CD14-positive monocyte (primary cell): ENCODE measurements around the gene NQO2. TPM values are rescaled to one million over a fixed set of nuclear protein-coding genes. Genes with fewer than 3 reads are reported as not detected.

Source experiments
- DNase-seq, 3 donors: peaks; one replicate each; pipeline ENCODE4 v3.0.0-alpha.2; 2011 to 2022
- H2AFZ ChIP-seq: 2 replicates; pipeline ENCODE4 v1.6.0; 2012; ENCODE audit warnings: mild to moderate bottlenecking, low read depth, low read length, inconsistent platforms; ENCODE audit not compliant: insufficient read depth, poor library complexity, severe bottlenecking
- H3K27ac ChIP-seq, 2 donors: 1 replicate in 1 of 2; 2 replicates in 1 of 2; pipeline ENCODE4 v1.5.1; 2012 to 2013; ENCODE audit warnings: low read length in 2 of 2, control low read depth in 1 of 2, inconsistent platforms in 1 of 2, low read depth in 1 of 2, mild to moderate bottlenecking in 1 of 2
- H3K27me3 ChIP-seq, 2 donors: one replicate each; pipeline versions ENCODE4 v1.6.0 to v1.6.1; 2011 to 2013; ENCODE audit warnings: low read length in 2 of 2; ENCODE audit not compliant: control insufficient read depth in 2 of 2, insufficient read depth in 2 of 2
- H3K36me3 ChIP-seq, 2 donors: replicated peaks in 1 of 2; 1 replicate in 1 of 2; 2 replicates in 1 of 2; pipeline versions ENCODE4 v1.5.1 to v1.6.1; 2012 to 2013; ENCODE audit warnings: low read length in 2 of 2, control low read depth in 1 of 2, inconsistent platforms in 1 of 2, mild to moderate bottlenecking in 1 of 2; ENCODE audit not compliant: insufficient read depth in 2 of 2, control insufficient read depth in 1 of 2
- H3K4me1 ChIP-seq, 2 donors: 1 replicate in 1 of 2; 2 replicates in 1 of 2; pipeline versions ENCODE4 v1.5.1 to v1.6.1; 2012 to 2013; ENCODE audit warnings: low read length in 2 of 2, control low read depth in 1 of 2, inconsistent platforms in 1 of 2, mild to moderate bottlenecking in 1 of 2, moderate library complexity in 1 of 2; ENCODE audit not compliant: insufficient read depth in 2 of 2, control insufficient read depth in 1 of 2
- H3K4me2 ChIP-seq: replicated peaks from 2 replicates; pipeline ENCODE3; 2012; ENCODE audit warnings: low read length, moderate library complexity, mild to moderate bottlenecking; ENCODE audit not compliant: poor library complexity, severe bottlenecking; ENCODE audit errors: extremely low read depth
- H3K4me3 ChIP-seq, 3 experiments: fragments of 200-600 bp in 1 of 3; sonication (generic) in 1 of 3; replicated peaks in 1 of 3; 1 replicate in 2 of 3; 2 replicates in 1 of 3; pipeline ENCODE4 v1.5.1; 2011 to 2013; ENCODE audit warnings: low read length in 3 of 3, mild to moderate bottlenecking in 3 of 3, control low read depth in 2 of 3, low read depth in 2 of 3, inconsistent platforms in 1 of 3, moderate library complexity in 1 of 3
- H3K79me2 ChIP-seq: 2 replicates; pipeline ENCODE4 v1.6.0; 2012; ENCODE audit warnings: mild to moderate bottlenecking, control low read depth, inconsistent platforms, low read length, moderate library complexity; ENCODE audit not compliant: insufficient read depth
- H3K9ac ChIP-seq: 2 replicates; pipeline ENCODE4 v1.6.0; 2017; ENCODE audit warnings: low read length, mild to moderate bottlenecking; ENCODE audit not compliant: insufficient read depth, poor library complexity, severe bottlenecking
- H3K9me3 ChIP-seq, 2 donors: replicated peaks in 1 of 2; 1 replicate in 1 of 2; 2 replicates in 1 of 2; pipeline versions ENCODE4 v1.5.1 to v1.6.1; 2012 to 2013; ENCODE audit warnings: low read length in 2 of 2, control low read depth in 1 of 2; ENCODE audit not compliant: control insufficient read depth in 1 of 2, insufficient read depth in 1 of 2
- H4K20me1 ChIP-seq: 2 replicates; pipeline ENCODE4 v1.6.0; 2012; ENCODE audit warnings: mild to moderate bottlenecking, low read length, control low read depth, moderate library complexity; ENCODE audit not compliant: insufficient read depth
- H3K27ac Mint-ChIP-seq, 7 donors: one replicate each; pipeline ENCODE4 v1.8.0; 2020; ENCODE audit warnings: mild to moderate bottlenecking in 7 of 7, mixed read lengths in 7 of 7, moderate library complexity in 6 of 7, inconsistent platforms in 2 of 7
- H3K27me3 Mint-ChIP-seq, 3 donors: one replicate each; pipeline ENCODE4 v1.8.0; 2021 to 2022; ENCODE audit warnings: low read depth in 3 of 3, mild to moderate bottlenecking in 3 of 3, mixed read lengths in 3 of 3, moderate library complexity in 3 of 3, inconsistent platforms in 1 of 3
- H3K36me3 Mint-ChIP-seq, 2 donors: one replicate each; pipeline ENCODE4 v1.8.0; 2020; ENCODE audit warnings: mixed read lengths in 2 of 2, inconsistent platforms in 1 of 2, mild to moderate bottlenecking in 1 of 2
- H3K4me1 Mint-ChIP-seq: one replicate; pipeline ENCODE4 v1.8.0; 2020; ENCODE audit warnings: mild to moderate bottlenecking, mixed read lengths
- H3K4me3 Mint-ChIP-seq, 2 donors: one replicate each; pipeline ENCODE4 v1.8.0; 2020; ENCODE audit warnings: mild to moderate bottlenecking in 2 of 2, mixed read lengths in 2 of 2, moderate library complexity in 1 of 2
- H3K9me3 Mint-ChIP-seq, 7 donors: one replicate each; pipeline ENCODE4 v1.8.0; 2020 to 2022; ENCODE audit warnings: mixed read lengths in 7 of 7, mild to moderate bottlenecking in 6 of 7, moderate library complexity in 6 of 7, inconsistent platforms in 2 of 7
- CTCF ChIP-seq: fragments of 200-600 bp; IDR thresholded peaks from one replicate; pipeline ENCODE4 v1.8.0; 2022; ENCODE audit warnings: antibody characterized with exemption, mild to moderate bottlenecking
- WGBS: methylation state at CpG from one replicate; pipeline ENCODE4 v1.1.5; 2013; ENCODE audit warnings: missing lambda C conversion rate; ENCODE audit not compliant: insufficient coverage; 5-methylcytosine and 5-hydroxymethylcytosine counted together
- intact Hi-C, 2 donors: fragments of 100-400 bp; cut with micrococcal nuclease; formaldehyde crosslinking; loops; one replicate each; pipeline versions ENCODE4 v1.15.0 to v1.15.1; 2023
- polyA minus RNA-seq: library from RNA; depleted of rRNA, polyadenylated mRNA; stranded (reverse); fragments of >200 nt; gene quantifications from 2 replicates; pipeline ENCODE4 v1.2.3, GENCODE V29; 2012
- polyA plus RNA-seq, 3 donors: library from polyadenylated mRNA; depleted of rRNA in 1 of 3; unstranded in 2 of 3; stranded (reverse) in 1 of 3; fragments of 300-500 nt in 2 of 3; fragments of >200 nt in 1 of 3; fragmentation: Illumina TruSeq in 2 of 3; gene quantifications; 1 replicate in 2 of 3; 2 replicates in 1 of 3; pipeline ENCODE4 v1.2.3, GENCODE V29; 2012 to 2021
- total RNA-seq, 12 experiments: library from RNA in 1 of 12; stranded (reverse) in 1 of 12; fragments of 120-200 nt in 1 of 12; gene quantifications; one replicate each; pipeline ENCODE4 v1.2.4 and lab custom pipeline; 2013 to 2026; ENCODE audit warnings: mixed read lengths in 6 of 12, inconsistent platforms in 1 of 12

The NQO2 gene
- total RNA-seq (2013): 55.3 TPM
- 100 to 1,000 TPM in 2 of 3 donors, 10 to 100 TPM in 1; 30.0 to 281 (median 146) TPM for polyA plus RNA-seq
- polyA minus RNA-seq: 5.1 and 8.9 TPM in 2 replicates
- total RNA-seq (lab: John Stamatoyannopoulos, UW): 11.4 to 44.4 (median 24.7) reads per million in 11 experiments

GRCh38 chr6:2999618-3000557 is at the start of gene NQO2:
NQO2 (plus strand) TSS chr6:2999894; CDS start chr6:3006553, 6,659 bp downstream.
- Mint-ChIP-seq H3K27me3 (peaks cover 0 to 5% (median 3%) of the 10 kb centered on the region in 3 donors), H3K4me3 (peak within 1 kb of the TSS; percentile 83 to 94), H3K4me1 (peaks cover 32% of the 10 kb centered on the region), H3K36me3 (peaks cover 20 to 31% of the 10 kb centered on the region in 2 donors), H3K9me3 (peaks cover 0 to 1% (median 0%) of the 10 kb centered on the region in 7 donors), H3K27ac (peak within 1 kb of the TSS; percentile 88 to 96 (median 91))
- Histone ChIP-seq H2AFZ (peak within 1 kb of the TSS; percentile 90), H3K9me3 (no peaks in the 10 kb centered on the region), H3K4me3 (peak within 1 kb of the TSS; percentile 84 to 95 (median 93)), H3K4me2 (peak within 1 kb of the TSS; percentile 91), H3K27me3 (no peaks in the 10 kb centered on the region), H4K20me1 (no peaks in the 10 kb centered on the region), H3K79me2 (peaks cover 20% of the 10 kb centered on the region), H3K27ac (peak within 1 kb of the TSS; percentile 73 to 90), H3K9ac (peak within 1 kb of the TSS; percentile 80), H3K36me3 (peaks cover 8 to 11% of the 10 kb centered on the region in 2 donors), H3K4me1 (peaks cover 35 to 40% of the 10 kb centered on the region in 2 donors)
- WGBS: 1% methylated on average over 68 of the region's 87 CpGs
- intact Hi-C loops: loop anchor here (2.0 to 10.0 kb wide), 3 partner anchors 53 to 255 kb away; partner anchors contain the start of gene PSMG4 (in 2 of the 2)
- no peak for TF ChIP-seq CTCF
- DNase-seq: peak; percentile 78 to 84 (median 79)

- H3K27me3 ChIP-seq: no peaks in the 10 kb centered on the region
- no peak for DNase-seq
- peaks cover 18% of the 10 kb centered on the region for H3K4me1 Mint-ChIP-seq
- peaks cover 15 to 22% of the 10 kb centered on the region in 2 donors for H3K4me1 ChIP-seq
- peaks cover 54 to 86% of the 10 kb centered on the region in 2 donors for H3K36me3 Mint-ChIP-seq
- 89% methylated on average over 8 of the region's 12 CpGs for WGBS
- H3K27me3 Mint-ChIP-seq: peaks cover 0 to 2% (median 2%) of the 10 kb centered on the region in 3 donors
- H3K4me3 ChIP-seq: no peak overlapping the region
- peaks cover 21 to 56% of the 10 kb centered on the region in 2 donors for H3K36me3 ChIP-seq
- H3K27ac Mint-ChIP-seq: peak overlapping the region in 6 of 7 donors; percentile 18 to 96 (median 44)
- intact Hi-C loops: loop anchor here in 1 of 2 donors (5.0 kb wide), 1 partner anchor 37 kb away; no protein-coding TSS in a partner anchor
- no peak overlapping the region for H3K4me2 ChIP-seq
- peak overlapping the region in 1 of 2 donors; percentile 87 for H3K27ac ChIP-seq
- no peak overlapping the region for H3K4me3 Mint-ChIP-seq
- no peak for TF ChIP-seq CTCF
- H3K9me3 ChIP-seq: no peaks in the 10 kb centered on the region
- H3K9me3 Mint-ChIP-seq: peaks cover 0 to 4% (median 2%) of the 10 kb centered on the region in 7 donors
- no peak overlapping the region for H2AFZ ChIP-seq
- no peaks in the 10 kb centered on the region for H3K79me2 ChIP-seq
- no peaks in the 10 kb centered on the region for H4K20me1 ChIP-seq
- H3K9ac ChIP-seq: no peak overlapping the region
Observed at GRCh38 chr6:2950713-2951112, 49.0 kb upstream of the NQO2 start.
